HuH-7 (cell line): ENCODE results near the gene IQSEC3.

ENCODE experiments used
- DNase-seq: peaks from one replicate; pipeline ENCODE4 v3.0.0; 2011; ENCODE audit warnings: low spot score

The IQSEC3 gene

DNA sequence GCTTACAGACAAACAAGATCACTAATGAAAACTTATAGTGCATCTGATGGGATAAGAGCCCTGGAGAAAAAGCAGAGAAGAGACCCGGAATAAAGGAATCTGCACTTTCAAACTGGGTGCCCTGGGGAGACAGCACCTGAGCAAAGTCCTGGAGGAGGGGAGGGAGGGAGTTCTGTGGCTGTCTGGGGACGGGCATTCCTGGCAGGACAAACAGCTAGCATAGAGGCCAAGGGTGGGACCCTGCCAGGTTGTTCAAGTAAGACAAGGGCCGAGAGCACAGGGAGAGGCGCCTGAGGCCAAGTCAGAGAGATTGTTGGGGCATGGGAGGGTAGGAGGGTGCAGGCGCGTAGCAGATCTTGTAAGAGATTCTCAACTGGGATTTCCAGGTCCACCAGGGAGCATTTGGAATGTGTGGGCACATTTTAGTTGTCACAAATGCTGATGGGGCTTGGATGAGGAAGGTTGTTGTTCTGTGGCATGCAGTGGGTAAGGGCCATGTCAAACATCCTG is 14.2 kb downstream of the IQSEC3 start:
- no peak for DNase-seq

DNA sequence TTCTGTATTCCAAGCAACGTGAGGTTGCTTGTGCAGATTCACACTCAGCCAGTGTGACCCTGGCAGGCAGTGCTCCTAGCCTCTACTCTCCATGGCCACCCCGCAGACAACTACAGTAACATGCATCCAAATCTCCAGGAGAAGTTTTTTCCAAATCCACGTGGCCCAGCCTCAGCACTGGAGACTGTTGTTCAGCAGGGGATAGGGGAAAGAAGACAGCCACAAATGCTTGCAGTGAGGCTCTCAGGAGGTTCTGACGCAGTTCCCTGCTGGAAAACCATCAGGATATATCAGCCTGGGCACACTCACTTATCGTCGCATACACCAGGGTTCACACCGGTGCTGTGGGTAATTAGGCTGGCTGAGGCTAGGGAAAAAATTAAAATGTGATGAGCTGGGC is 16.2 kb downstream of the IQSEC3 start:
- no peak for DNase-seq

DNA sequence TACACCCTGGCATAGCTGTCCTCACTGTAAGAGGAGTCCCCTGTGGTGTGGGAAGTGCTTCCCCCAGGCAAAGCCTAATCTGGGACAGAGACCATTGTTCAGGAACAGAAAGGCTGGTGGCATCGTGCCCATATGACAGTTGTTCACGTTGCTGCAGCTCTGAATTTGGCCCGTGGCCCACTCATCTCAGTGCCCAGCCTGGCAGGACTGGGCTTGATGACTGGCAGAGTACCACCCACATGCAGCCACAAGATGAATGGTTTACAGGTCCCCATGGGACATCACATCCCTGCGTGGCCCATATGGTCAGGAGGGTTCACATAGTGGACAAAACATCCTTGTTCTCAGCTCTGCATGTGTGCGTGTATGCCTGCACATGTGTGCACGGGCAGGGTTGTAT is 17.5 kb downstream of the IQSEC3 start:
- no peak for DNase-seq

DNA sequence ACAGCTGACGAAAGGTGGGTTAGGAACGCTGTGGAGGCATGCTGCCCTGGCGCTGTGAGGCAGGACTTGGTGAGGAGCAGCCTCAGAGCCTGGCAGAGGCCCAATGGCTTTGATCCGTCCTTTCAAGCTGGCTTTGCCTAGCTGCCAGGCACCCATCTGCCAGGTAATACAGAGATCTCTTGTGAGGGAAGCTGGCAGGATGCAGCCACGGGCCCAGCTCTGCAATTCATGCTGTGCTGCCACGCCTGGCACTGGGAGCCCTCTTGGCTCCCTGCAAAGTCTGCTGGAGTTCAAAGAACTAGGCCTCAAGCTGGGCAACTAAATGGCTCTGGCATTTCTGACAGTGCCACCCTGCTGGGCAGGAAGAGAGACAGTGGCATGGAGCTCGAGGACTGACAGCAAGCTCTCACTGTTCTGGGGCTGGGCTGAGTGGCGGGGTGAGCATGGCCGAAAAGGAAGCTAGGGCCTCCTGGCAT is 18.7 kb downstream of the IQSEC3 start:
- no peak for DNase-seq

DNA sequence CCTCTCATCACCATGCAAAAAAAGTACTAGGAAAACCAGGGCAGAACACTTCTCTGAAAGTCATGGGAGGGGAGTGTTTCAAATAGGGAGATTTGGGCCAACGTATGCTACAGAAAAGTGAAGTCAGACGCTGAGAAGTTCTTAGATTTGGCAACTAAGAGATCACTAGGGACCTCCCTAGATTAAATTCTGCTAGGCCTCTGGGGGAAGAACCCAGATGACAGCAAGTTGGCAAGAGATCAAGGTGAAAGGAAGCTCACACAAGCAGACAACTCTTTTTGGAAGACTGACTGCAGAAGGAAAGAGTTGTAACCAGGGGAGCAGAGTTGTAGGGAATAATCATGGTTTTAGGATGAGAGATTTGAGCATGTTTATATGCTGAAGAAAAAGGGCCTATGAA is 20.7 kb downstream of the IQSEC3 start:
- no peak for DNase-seq

DNA sequence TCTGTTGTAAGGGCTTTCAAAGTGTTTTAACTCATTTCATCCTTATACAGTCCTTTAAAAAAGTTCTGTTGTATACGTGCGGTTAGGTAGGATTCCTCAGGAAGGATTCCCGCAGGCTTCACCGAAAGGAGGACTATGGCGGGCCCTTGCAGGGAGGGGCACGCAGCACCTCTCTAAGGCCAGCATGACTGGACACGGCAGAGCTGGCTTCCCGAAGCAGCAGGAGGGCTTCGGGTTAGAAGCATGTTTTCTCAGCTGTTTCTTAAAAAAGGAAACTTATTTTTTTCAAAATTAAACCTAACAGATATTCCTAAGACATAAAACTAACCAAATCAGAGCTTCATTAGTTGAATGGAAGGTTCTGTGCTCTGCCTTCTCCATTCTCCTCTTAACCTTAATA is 21.3 kb downstream of the IQSEC3 start:
- DNase-seq = no peak

DNA sequence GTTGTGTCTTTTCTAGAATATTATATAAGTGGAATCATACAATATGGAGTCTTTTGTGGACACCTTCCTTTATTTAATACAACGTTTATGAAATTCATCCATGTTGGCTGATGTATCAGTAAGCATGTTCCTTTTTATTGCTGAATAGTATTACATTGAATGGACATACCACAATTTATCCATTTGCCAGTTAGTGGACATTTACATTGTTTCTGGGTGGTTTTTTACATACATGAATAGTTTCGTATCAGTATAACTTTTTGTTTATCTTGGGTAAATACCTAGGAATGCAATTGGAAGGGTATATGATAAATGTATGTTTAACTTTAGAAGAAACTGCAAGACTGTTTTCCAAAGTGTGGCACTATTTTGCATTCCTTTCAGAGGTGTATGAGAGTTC is 23.1 kb downstream of the IQSEC3 start:
- no peak for DNase-seq

DNA sequence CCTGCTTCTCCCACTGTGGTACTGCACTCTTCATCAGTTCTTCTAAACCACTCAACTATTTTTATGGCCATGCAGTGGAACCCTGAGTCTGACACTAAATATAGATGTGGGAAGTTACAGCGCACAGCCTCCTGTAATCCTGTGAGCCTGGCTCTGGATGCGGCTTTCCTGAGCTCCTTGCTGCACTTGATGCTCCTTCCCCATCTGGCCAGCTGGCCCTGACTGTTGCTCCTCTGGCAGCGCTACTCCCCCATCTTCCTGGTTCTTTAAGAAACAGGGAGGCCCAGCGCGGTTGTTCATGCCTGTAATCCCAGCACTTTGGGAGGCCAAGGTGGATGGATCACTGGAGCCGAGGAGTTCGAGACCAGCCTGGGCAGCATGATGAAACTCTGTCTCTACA is 24.6 kb downstream of the IQSEC3 start:
- DNase-seq = no peak

DNA sequence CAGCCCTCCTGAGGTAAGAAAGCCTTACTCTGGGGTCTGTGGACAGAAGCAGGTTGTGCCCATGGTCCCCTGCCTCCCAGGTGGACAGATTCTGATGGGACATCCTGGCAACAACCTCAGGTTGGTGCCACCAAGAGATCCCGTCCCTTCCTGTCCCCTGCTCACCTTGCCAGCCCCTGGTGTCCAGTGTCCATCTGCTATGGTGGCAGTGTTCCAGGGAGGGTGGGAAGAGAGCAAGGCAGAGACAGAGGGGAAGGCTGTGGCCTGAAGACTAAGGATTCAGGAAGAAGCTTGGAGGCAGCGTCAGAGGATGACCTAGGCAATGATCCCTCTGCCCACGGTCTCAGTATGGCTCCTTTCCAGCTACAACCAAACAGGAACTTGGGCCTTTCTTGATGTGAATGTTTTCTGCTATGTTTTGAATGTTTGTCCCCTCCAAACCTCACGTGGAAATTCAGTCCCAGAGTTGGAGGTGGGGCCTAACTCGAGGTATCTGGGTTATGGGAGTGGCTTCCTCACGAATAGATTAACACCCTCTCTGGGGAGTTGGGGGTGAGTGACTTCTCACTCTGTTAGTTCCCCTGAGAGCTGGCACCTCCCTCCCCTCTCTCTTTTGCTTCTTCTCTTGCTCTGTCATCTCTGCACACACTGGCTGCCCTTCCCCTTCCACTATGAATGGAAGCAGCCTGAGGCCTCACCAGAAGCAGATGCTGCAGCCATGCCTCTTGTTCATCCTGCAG is 26.9 kb downstream of the IQSEC3 start:
- DNase-seq = no peak

DNA sequence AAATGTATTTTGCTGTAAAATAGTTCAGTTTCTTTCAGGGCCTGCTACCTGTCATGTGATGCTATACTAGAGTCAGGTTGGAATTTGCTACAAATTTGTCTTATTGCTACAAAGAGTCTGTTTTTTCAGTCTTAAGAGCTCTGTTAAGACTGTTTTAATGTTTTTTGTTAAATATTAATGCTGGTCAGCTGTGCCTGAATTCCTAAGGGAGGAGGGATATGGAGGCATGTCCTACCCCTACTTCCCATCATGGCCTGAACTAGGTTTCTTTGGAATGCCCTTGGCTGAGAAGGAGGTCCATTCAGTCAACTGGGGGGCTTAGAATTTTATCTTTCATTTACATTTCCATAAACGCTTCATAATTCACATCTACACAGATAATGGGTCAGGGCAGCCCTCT is 30.0 kb downstream of the IQSEC3 start:
- no peak for DNase-seq

DNA sequence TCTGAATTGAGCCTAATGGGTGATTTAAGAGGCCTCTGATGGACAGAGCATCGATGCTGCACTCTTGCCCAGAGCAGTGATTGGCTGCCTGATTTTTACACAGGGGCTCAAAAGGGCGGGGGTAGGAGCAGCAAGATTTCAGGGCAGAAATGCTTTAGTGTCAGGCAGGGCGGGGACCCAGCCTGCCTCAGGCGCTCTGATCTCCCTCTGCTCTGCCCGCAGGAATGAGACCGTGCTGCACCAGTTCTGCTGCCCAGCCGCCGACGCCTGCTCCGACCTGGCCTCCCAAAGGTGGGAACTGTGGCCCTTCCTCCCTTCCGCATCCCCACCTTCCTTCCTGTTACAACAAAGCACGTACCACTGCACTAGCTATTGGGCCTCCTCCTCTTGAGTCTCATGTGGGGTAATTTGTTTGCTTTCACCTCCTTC is 32.4 kb downstream of the IQSEC3 start:
- DNase-seq = no peak

DNA sequence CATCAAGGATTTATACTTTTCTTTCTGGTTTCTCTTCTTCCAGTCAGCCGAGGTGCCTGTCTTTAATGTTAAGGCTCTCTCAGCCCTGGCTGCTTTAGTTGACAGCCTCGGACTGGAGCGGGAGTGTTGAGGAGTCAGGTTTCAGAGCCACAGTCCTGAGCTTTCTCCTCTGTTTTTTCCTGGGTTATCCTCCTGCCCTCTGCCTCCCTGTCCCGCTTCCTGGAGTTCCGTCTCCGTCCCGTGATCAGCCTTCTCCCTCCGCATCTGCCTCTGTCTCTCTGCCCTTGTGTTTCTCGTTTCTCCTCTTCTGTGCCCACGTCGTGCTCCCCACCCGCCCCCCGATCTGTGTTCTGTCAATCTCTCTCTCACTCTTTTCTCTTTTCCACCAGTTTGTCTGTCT is 33.0 kb downstream of the IQSEC3 start:
- no peak for DNase-seq

DNA sequence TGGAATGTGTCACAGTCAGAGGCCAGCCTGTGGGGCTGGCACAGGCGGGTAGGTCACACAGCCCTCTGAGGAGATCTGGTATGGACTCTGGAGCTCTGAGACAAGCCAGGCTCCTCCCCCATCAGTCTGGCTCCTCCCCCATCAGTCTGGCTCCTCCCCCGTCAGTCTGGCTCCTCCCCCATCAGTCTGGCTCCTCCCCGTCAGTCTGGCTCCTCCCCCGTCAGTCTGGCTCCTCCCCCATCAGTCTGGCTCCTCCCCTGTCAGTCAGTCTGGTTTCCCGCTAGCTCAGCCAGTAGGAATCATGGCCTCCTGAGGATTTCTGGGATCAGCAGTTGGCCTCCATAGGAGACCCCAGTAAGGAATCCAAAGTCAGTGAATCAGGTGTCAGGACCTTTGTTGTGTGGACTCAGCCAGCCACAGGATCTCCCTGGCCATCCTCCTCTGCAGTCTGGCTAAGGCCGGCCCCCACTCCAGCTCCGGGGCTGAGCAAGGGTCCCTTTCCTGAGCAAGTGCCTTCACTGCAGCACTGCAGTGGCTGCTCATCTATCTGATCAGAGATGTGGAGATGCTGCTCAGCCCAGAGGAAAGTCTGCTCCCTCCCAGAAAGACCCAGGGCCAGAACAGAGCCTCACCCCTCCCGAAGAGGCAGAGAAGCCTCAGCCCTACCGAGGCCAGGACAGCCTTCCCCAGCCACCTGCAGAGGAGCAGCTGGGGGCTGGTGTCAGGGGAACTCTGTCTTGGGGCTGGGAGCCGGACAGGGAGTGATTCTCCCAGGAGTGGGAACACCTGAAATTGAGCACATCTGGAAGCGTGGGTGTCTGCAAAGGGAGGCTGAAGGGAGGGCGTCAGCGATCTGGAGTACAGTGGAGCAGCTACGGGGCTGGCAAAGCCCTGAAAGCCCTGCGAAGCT is 35.7 kb downstream of the IQSEC3 start:
- no peak for DNase-seq

DNA sequence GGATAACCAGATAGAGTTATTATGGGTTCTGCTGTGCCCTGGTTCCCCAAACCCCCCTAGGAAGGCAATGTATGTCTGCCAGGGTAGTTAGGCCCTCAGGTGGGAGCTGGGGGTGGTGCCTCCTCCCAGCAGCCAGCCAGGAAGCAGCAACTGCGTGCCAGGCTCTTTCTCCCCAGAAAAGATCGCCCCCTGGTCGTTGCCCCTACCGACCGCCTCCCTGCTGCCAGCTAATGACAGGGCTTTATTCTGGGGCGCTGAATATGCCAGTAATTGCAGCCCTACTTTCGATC is 36.3 kb downstream of the IQSEC3 start:
- DNase-seq = no peak

DNA sequence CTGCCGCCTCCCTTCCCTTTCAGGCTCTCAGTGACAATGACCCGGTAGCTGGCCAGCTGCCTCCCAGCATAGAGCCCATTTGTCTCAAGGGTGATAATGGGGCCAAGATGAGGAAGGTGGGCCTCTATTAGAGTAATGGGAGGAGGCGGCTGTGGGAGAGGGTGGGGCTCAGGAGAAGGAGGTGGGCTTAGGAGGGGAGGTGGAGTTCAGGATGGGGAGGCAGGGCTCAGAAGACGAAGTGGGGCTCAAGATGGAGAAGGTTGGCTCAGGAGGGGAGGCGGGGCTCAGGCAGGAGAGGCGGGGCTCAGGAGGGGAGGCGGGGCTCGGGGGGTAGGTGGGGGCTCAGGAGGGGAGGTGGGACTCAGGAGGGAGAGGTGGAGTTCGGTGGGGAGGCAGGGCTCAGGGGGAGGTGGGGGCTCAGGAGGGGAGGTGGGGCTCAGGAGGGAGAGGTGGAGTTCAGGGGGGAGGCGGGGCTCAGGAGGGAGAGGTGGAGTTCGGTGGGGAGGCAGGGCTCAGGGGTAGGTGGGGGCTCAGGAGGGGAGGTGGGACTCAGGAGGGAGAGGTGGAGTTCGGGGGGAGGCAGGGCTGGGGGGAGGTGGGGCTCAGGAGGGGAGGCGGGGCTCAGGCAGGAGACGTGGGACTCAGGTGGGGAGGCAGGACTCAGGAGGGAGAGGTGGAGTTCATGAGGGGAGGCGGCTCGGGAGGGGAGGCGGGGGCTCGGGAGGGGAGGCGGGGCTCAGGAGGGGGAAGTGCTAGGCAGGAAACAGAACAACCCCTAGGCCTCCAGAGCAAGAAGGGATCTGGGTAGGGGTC is 36.8 kb downstream of the IQSEC3 start:
- peak; percentile 61 for DNase-seq

DNA sequence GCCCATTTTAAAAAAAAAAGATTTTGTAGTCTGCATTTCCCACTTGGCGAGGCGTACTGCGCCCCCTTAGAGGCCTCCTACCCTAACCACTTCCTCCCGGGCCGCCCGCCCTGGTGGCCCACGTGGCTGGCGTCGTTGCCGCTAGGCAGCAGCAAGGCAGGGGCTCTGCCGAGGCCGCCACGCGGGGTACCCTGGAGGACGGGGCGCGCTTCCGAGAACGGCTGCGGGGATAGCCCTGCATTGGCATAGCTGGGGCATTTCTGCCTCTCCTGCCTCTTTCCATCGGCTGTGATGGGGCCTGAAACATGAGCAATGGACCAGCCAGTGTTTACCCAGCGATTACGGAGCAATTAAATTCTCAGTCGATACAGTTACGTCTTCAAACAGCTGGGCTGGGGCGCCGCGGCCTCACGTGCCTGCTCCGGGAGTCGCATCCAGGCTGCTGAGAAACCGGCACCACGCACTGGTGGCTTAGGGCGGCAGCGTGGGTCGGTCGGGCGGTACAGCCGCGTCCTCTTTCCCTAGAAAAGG is 38.0 kb downstream of the IQSEC3 start:
- DNase-seq = peak; percentile 61

DNA sequence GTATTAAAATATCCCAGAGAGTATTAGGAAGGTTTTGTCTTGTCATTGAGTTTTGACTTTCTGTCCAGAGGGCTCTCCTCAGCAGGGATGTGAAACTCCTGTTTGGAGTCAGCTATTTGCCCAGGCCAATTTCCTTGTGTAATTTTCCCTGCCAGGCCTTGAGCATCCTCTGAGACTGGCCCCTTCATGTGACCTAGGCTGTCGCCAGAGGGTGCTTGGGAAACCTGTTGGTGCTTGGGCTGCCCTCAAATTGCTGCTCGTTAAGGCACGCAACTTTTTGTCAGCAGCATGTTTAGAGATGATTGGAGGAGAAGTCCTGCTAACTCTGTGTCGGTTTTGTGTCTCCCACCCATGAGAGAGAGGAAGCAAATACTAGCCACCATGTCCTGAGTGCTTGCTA is 39.1 kb downstream of the IQSEC3 start:
- DNase-seq = no peak

DNA sequence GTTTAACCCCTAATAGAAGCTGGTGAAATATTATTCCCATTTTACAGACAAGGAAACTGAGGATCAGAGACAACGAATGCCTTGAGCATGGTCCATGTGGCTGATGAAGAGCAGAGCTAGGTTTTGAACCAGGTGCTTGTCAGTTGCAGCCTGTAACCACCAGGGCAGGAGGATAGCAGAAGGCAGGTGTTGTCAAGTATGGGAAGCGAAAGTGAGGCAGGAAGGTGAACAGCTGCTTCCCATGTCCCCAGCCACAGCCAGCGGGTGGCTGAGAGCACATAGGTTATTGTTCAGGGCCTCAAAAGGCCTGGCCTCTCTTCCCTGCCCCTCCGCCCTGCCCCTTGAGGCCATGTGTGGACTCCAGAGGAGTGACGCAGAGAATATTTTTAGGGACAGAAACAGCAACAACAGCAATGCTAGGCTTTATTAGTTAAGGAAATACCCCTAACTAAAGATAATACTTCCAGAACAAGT is 39.6 kb downstream of the IQSEC3 start:
- no peak for DNase-seq

DNA sequence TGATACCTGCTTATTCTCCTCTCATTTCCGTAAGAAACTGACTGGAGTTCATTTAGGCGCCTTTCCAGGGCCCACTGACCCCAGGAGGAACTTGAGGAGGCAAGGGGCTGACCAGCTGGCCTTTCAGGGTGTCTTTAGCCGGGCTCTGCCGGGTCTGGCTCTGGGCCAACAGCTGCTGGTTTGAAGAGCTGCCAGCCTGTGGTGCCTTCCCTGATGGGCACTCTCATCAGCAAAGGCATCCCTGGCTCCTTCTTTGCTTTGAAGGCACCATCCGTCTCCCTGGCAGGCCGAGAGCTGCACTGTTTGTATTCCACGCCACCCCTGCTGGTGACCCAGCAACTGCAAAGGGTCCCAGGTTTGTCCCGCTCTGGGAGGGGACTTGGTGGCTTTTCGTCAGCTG is 42.0 kb downstream of the IQSEC3 start:
- DNase-seq = no peak

DNA sequence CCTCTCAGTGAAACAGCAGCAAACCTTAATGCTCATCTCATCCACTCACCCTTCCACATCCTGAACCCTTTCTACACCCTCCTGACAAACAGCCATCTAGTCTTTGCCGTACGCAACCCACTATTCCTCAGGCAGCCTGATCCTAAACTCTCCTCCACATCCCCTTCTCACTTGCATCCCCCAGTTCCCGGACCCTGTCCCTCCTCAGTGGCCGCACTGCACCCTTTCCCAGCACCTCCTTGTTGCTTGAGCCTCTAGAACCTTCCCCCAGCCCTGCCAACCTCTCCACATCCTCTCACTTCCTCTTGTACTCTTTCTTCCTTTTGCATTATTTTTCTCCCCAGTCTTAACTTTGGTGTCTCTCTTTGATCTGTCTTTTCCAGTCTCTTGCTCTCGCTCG is 42.9 kb downstream of the IQSEC3 start:
- no peak for DNase-seq

DNA sequence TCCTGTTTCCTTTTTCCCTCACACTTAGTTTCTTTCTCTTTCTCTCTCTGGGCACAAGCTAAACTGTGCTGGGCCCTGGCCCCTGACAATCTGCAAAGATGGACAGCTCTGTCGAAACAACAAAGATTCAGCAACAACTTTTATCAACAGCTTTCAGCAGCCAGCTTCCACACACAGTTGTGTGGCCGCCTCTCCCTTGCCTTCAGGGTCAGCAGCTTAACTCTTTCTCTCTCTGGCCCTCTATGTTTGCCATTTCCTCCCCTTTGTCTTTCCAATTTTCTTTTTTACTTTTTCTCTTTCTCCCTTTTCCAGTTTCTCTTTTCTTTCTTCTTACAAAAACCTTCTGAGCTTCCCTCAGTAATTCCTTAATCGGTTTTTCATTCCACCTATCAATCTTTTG is 43.3 kb downstream of the IQSEC3 start:
- DNase-seq = no peak
